Measurements from ENCODE around the gene PLCL1. TPM values are rescaled to one million over a fixed set of nuclear protein-coding genes. Genes with fewer than 3 reads are reported as not detected.
A peak's percentile ranks its signal among the peaks of the same experiment; 100 is the strongest.

PLCL1 gene
- total and polyA plus RNA-seq, 10 of the 15 experiments (the other 5 are each of a cell fraction or from before 2014, with no cell fraction given), result 0.03 to 1.5 (median 0.22) TPM

DNA sequence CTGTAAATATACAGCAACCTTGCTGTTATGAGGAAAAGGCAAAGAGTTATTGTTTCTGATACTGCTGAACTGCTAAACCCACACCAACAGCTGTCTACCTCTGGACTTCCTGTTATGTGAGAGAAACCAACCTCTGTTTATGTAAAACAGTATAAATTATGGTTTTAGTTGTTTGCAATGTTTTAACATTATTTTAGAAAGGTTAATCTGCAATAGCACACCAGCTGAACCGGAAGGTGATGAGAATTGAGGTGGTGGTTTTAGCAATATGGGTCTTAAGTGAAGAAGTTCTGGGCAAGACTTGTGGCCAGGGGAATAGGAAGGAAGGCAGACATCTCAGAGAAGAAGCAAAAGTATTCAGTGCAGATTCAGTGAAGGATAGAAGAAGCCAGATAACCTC, 237.8 kb downstream of the PLCL1 start:
- ChIA-PET CTCF (interaction anchor here (0.8 to 1.0 kb wide), 2 partner anchors 11 to 39 kb away, joined by 3 read pairs; no protein-coding TSS in a partner anchor), POLR2A (no interaction called here), SMC1A (ENCODE audit: uncharacterized antibody, unreplicated experiment) (interaction anchor here (0.8 to 9.4 kb wide), 4 partner anchors 22 to 61 kb away, joined by 3 to 110 read pairs (median 4); no protein-coding TSS in a partner anchor), RAD21 (ENCODE audit: unreplicated experiment) (interaction anchor here (2.1 kb wide), 1 partner anchor 38 kb away, joined by 9 read pairs; no protein-coding TSS in a partner anchor)
- no peak for DNase-seq (ENCODE audit: low read depth, low spot score)
- intact Hi-C loops (cut with micrococcal nuclease; ENCODE audit: unreplicated experiment), result loop anchor here (5.0 kb wide), 1 partner anchor 35 kb away; no protein-coding TSS in a partner anchor
- BruUV-seq (replicated peaks), result no TSS peak
- in situ Hi-C loops (cut with MboI), result no loop called here
- ATAC-seq, result peak; percentile 71
- Histone ChIP-seq H4K20me1 (ENCODE audit: control insufficient read depth, insufficient read depth) (no peaks in the 10 kb centered on the region), H3K27ac (ENCODE audit: control insufficient read depth, insufficient read depth) (peak overlapping the region; percentile 14; the same call in 1 of the 2 replicates), H2AFZ (ENCODE audit: control insufficient read depth, low read depth, low read length) (peak overlapping the region; percentile 43), H3K9ac (ENCODE audit: control insufficient read depth, insufficient read depth, low read length) (no peak overlapping the region), H3K4me1 (ENCODE audit: control insufficient read depth, insufficient read depth, low read length) (no peaks in the 10 kb centered on the region), H3K9me3 (replicated peaks; ENCODE audit: control insufficient read depth, insufficient read depth, low read length) (no peaks in the 10 kb centered on the region), H3K4me2 (ENCODE audit: control insufficient read depth, insufficient read depth) (peak overlapping the region; percentile 21), H3K36me3 (ENCODE audit: control insufficient read depth in 2 of 2, insufficient read depth in 2 of 2, low read length in 1 of 2) (no peaks in the 10 kb centered on the region), H3K4me3 (no peak overlapping the region), H3K27me3 (replicated peaks in 1 of 2; ENCODE audit: control insufficient read depth in 2 of 2, insufficient read depth in 2 of 2, low read length in 1 of 2) (no peaks in the 10 kb centered on the region), H3K79me2 (ENCODE audit: control insufficient read depth, insufficient read depth, low read length) (no peaks in the 10 kb centered on the region)
- FAIRE-seq, result peak; percentile 54
- WGBS (ENCODE audit: insufficient coverage, insufficient replicate concordance, low lambda C conversion rate, missing lambda C conversion rate), result 5% methylated on average over 1 of the region's 1 CpG
- TF ChIP-seq BHLHE40 (IDR thresholded peaks at IDR 0.05; ENCODE audit: borderline replicate concordance in 1 of 2, low read depth in 2 of 2, low read length in 1 of 2), result no peak
- TF ChIP-seq RELA (IDR thresholded peaks at IDR 0.05; ENCODE audit: borderline replicate concordance, partially characterized antibody), result no peak
- TF ChIP-seq KLF5 (IDR thresholded peaks at IDR 0.05; ENCODE audit: partially characterized antibody), result no peak
- peak; percentile 49; the same call in 1 of the 2 replicates for TF ChIP-seq MTA3 (IDR thresholded peaks at IDR 0.05; ENCODE audit: borderline replicate concordance, low read length)
- TF ChIP-seq BMI1 (IDR thresholded peaks at IDR 0.05; ENCODE audit: borderline replicate concordance), result no peak
- no peak for TF ChIP-seq NRF1 (conservative IDR thresholded peaks at IDR 0.05; ENCODE audit: low read depth, low read length)
- TF ChIP-seq, protein P1, sequence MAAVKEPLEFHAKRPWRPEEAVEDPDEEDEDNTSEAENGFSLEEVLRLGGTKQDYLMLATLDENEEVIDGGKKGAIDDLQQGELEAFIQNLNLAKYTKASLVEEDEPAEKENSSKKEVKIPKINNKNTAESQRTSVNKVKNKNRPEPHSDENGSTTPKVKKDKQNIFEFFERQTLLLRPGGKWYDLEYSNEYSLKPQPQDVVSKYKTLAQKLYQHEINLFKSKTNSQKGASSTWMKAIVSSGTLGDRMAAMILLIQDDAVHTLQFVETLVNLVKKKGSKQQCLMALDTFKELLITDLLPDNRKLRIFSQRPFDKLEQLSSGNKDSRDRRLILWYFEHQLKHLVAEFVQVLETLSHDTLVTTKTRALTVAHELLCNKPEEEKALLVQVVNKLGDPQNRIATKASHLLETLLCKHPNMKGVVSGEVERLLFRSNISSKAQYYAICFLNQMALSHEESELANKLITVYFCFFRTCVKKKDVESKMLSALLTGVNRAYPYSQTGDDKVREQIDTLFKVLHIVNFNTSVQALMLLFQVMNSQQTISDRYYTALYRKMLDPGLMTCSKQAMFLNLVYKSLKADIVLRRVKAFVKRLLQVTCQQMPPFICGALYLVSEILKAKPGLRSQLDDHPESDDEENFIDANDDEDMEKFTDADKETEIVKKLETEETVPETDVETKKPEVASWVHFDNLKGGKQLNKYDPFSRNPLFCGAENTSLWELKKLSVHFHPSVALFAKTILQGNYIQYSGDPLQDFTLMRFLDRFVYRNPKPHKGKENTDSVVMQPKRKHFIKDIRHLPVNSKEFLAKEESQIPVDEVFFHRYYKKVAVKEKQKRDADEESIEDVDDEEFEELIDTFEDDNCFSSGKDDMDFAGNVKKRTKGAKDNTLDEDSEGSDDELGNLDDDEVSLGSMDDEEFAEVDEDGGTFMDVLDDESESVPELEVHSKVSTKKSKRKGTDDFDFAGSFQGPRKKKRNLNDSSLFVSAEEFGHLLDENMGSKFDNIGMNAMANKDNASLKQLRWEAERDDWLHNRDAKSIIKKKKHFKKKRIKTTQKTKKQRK (IDR thresholded peaks at IDR 0.05; ENCODE audit: low read depth, low read length), result no peak
- peak in 1 of 2 experiments; percentile 35; a peak in 1 of 4 replicates for TF ChIP-seq EP300 (IDR thresholded peaks at IDR 0.05; ENCODE audit: borderline replicate concordance in 1 of 2, control insufficient read depth in 1 of 2, low read depth in 2 of 2, low read length in 2 of 2)
- TF ChIP-seq PAX5 (IDR thresholded peaks at IDR 0.05; ENCODE audit: borderline replicate concordance, low read depth, low read length), result no peak
- TF ChIP-seq CBX5 (IDR thresholded peaks at IDR 0.05; ENCODE audit: low read depth), result no peak
- no peak for TF ChIP-seq NR2C1 (IDR thresholded peaks at IDR 0.05)
- no peak for TF ChIP-seq TAF1 (IDR thresholded peaks at IDR 0.05; ENCODE audit: borderline replicate concordance, low read depth, low read length)
- TF ChIP-seq JUNB (IDR thresholded peaks at IDR 0.05), result no peak
- TF ChIP-seq SMC3 (IDR thresholded peaks at IDR 0.05; ENCODE audit: borderline replicate concordance, low read length), result no peak
- no peak for TF ChIP-seq FOXM1 (IDR thresholded peaks at IDR 0.05; ENCODE audit: low read depth, low read length)
- TF ChIP-seq, protein P2, sequence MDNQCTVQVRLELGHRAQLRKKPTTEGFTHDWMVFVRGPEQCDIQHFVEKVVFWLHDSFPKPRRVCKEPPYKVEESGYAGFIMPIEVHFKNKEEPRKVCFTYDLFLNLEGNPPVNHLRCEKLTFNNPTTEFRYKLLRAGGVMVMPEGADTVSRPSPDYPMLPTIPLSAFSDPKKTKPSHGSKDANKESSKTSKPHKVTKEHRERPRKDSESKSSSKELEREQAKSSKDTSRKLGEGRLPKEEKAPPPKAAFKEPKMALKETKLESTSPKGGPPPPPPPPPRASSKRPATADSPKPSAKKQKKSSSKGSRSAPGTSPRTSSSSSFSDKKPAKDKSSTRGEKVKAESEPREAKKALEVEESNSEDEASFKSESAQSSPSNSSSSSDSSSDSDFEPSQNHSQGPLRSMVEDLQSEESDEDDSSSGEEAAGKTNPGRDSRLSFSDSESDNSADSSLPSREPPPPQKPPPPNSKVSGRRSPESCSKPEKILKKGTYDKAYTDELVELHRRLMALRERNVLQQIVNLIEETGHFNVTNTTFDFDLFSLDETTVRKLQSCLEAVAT (IDR thresholded peaks at IDR 0.05), result no peak
- TF ChIP-seq JUND (IDR thresholded peaks at IDR 0.05; ENCODE audit: low read depth, low read length), result no peak
- no peak for TF ChIP-seq PAX8 (IDR thresholded peaks at IDR 0.05)
- TF ChIP-seq ZNF217 (IDR thresholded peaks at IDR 0.05), result no peak
- no peak for TF ChIP-seq ZZZ3 (IDR thresholded peaks at IDR 0.05; ENCODE audit: control insufficient read depth, insufficient read length, low read depth)
